ENCODE results near the gene IFITM10. TPM values are rescaled to one million over a fixed set of nuclear protein-coding genes. Genes with fewer than 3 reads are reported as not detected.

The IFITM10 gene
- total RNA-seq, 1 donor from 2014 or later: 2.7 TPM

GRCh38 chr11:1755692-1756561 is 5.5 kb upstream of the IFITM10 start:
- no peak for DNase-seq (ENCODE audit: low spot score in 2 of 2, unreplicated experiment in 2 of 2)
- no peak for TF ChIP-seq CTCF (IDR thresholded peaks at IDR 0.05; ENCODE audit: unreplicated experiment)
- H3K4me3 Mint-ChIP-seq: no peak overlapping the region
- peaks cover 3% of the 10 kb centered on the region for H3K36me3 Mint-ChIP-seq
- H3K9me3 Mint-ChIP-seq: no peaks in the 10 kb centered on the region
- no peak overlapping the region for H3K27ac Mint-ChIP-seq
- no peaks in the 10 kb centered on the region for H3K4me1 Mint-ChIP-seq
- no peaks in the 10 kb centered on the region for H3K27me3 Mint-ChIP-seq (ENCODE audit: low read depth)

GRCh38 chr11:1755344-1755691 is 4.9 kb upstream of the IFITM10 start:
- Mint-ChIP-seq H3K4me3 (no peak overlapping the region), H3K4me1 (peaks cover 3% of the 10 kb centered on the region), H3K27ac (no peak overlapping the region), H3K9me3 (no peaks in the 10 kb centered on the region), H3K27me3 (ENCODE audit: low read depth) (peaks cover 5% of the 10 kb centered on the region), H3K36me3 (peaks cover 3% of the 10 kb centered on the region)
- DNase-seq (ENCODE audit: low spot score in 2 of 2, unreplicated experiment in 2 of 2): no peak
- no peak for TF ChIP-seq CTCF (IDR thresholded peaks at IDR 0.05; ENCODE audit: unreplicated experiment)

GRCh38 chr11:1754376-1755150 is 4.2 kb upstream of the IFITM10 start:
- no peak for TF ChIP-seq CTCF (IDR thresholded peaks at IDR 0.05; ENCODE audit: unreplicated experiment)
- Mint-ChIP-seq H3K36me3 (peaks cover 3% of the 10 kb centered on the region), H3K27ac (no peak overlapping the region), H3K4me3 (no peak overlapping the region), H3K27me3 (ENCODE audit: low read depth) (peaks cover 13% of the 10 kb centered on the region), H3K4me1 (peaks cover 10% of the 10 kb centered on the region), H3K9me3 (no peaks in the 10 kb centered on the region)
- DNase-seq (ENCODE audit: low spot score in 2 of 2, unreplicated experiment in 2 of 2): no peak

- Mint-ChIP-seq H3K4me3 (no peak overlapping the region), H3K9me3 (no peaks in the 10 kb centered on the region), H3K4me1 (peaks cover 12% of the 10 kb centered on the region), H3K27ac (no peak overlapping the region), H3K27me3 (ENCODE audit: low read depth) (peaks cover 18% of the 10 kb centered on the region), H3K36me3 (peaks cover 3% of the 10 kb centered on the region)
- DNase-seq (ENCODE audit: low spot score in 2 of 2, unreplicated experiment in 2 of 2): no peak
- no peak for TF ChIP-seq CTCF (IDR thresholded peaks at IDR 0.05; ENCODE audit: unreplicated experiment)
These were observed 3.5 kb upstream of the IFITM10 start for GRCh38 chr11:1753929-1754305.

GRCh38 chr11:1753229-1753928 is 3.0 kb upstream of the IFITM10 start:
- DNase-seq (ENCODE audit: low spot score in 2 of 2, unreplicated experiment in 2 of 2): no peak
- Mint-ChIP-seq H3K36me3 (peaks cover 3% of the 10 kb centered on the region), H3K27me3 (ENCODE audit: low read depth) (peaks cover 21% of the 10 kb centered on the region), H3K4me1 (peaks cover 12% of the 10 kb centered on the region), H3K27ac (no peak overlapping the region), H3K4me3 (no peak overlapping the region), H3K9me3 (no peaks in the 10 kb centered on the region)
- no peak for TF ChIP-seq CTCF (IDR thresholded peaks at IDR 0.05; ENCODE audit: unreplicated experiment)

Measured in mesothelial cell of epicardium (in vitro differentiated cells).